Ascending aorta (tissue), 2 donors: Measurements from ENCODE around the gene PANK3. TPM values are rescaled to one million over a fixed set of nuclear protein-coding genes. Genes with fewer than 3 reads are reported as not detected.
"Not testable (repeated sequence)": the region's sequence is repeated elsewhere in the genome, so short reads cannot be mapped to it uniquely, and the experiment has no call there.

ENCODE experiments used
- DNase-seq, 2 donors: peaks; one replicate each; pipeline ENCODE4 v3.0.0-alpha.2; 2019; ENCODE audit warnings: low spot score in 2 of 2
- H3K27ac ChIP-seq, 2 donors: fragments of 200-600 bp; sonication (generic); one replicate each; pipeline ENCODE4 v1.5.1; 2016 to 2017; ENCODE audit warnings: mild to moderate bottlenecking in 1 of 2
- H3K27me3 ChIP-seq: fragments of 200-600 bp; sonication (generic); one replicate; pipeline ENCODE4 v1.5.1; 2017
- H3K36me3 ChIP-seq, 2 donors: fragments of 200-600 bp; sonication (generic); one replicate each; pipeline ENCODE4 v1.5.1; 2016
- H3K4me1 ChIP-seq, 2 donors: fragments of 200-600 bp; sonication (generic); one replicate each; pipeline ENCODE4 v1.5.1; 2016 to 2017; ENCODE audit warnings: mild to moderate bottlenecking in 1 of 2
- H3K4me3 ChIP-seq, 2 donors: fragments of 200-600 bp; sonication (generic); one replicate each; pipeline ENCODE4 v1.5.1; 2016 to 2017; ENCODE audit warnings: mild to moderate bottlenecking in 1 of 2
- H3K9me3 ChIP-seq, 2 donors: fragments of 200-600 bp; sonication (generic); one replicate each; pipeline ENCODE4 v1.5.1; 2016
- intact Hi-C: fragments of 100-400 bp; cut with DNase I; formaldehyde crosslinking; loops from one replicate; pipeline ENCODE4 v1.15.1; 2023
- total RNA-seq: library from RNA; depleted of rRNA; stranded (reverse); fragments of >200 nt; gene quantifications from one replicate; pipeline ENCODE4 v1.1.0, GENCODE V29; 2016
- TF ChIP-seq, protein P1 (sequence below), 3 experiments: fragments of 200-600 bp in 2 of 3; fragments of 450-650 bp in 1 of 3; sonication (generic) in 2 of 3; IDR thresholded peaks; one replicate each; pipeline ENCODE4 v1.5.1; 2016 to 2019; ENCODE audit warnings: antibody characterized with exemption in 3 of 3, mild to moderate bottlenecking in 1 of 3, moderate library complexity in 1 of 3

The PANK3 gene
- total RNA-seq, 1 donor from 2014 or later, result 20.9 TPM

DNA sequence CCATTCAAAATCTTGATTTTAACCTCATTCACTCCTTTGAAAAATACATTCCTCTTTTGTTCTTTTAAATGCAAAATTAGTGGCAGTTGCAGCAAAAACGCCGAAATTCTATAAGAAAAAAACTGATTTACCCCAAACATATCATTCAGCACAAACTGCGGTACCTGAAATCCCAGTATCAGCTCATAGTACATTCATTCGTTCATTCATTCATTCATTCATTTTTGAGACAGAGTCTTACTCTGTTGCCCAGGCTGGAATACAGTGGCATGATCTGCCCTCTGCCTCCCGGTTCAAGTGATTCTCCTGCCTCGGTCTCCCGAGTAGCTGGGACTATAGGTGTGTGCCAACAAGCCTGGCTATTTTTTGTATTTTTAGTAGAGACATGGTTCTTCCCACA lies 29.6 kb downstream of the PANK3 start:
- intact Hi-C loops, result no loop called here
- peaks cover 2 to 17% of the 10 kb centered on the region in 2 donors for H3K36me3 ChIP-seq
- H3K4me1 ChIP-seq, result peaks cover 2% of the 10 kb centered on the region in 2 donors
- H3K27me3 ChIP-seq, result no peaks in the 10 kb centered on the region
- no peak overlapping the region for H3K4me3 ChIP-seq
- DNase-seq, result no peak
- no peak overlapping the region for H3K27ac ChIP-seq
- TF ChIP-seq, protein P1, sequence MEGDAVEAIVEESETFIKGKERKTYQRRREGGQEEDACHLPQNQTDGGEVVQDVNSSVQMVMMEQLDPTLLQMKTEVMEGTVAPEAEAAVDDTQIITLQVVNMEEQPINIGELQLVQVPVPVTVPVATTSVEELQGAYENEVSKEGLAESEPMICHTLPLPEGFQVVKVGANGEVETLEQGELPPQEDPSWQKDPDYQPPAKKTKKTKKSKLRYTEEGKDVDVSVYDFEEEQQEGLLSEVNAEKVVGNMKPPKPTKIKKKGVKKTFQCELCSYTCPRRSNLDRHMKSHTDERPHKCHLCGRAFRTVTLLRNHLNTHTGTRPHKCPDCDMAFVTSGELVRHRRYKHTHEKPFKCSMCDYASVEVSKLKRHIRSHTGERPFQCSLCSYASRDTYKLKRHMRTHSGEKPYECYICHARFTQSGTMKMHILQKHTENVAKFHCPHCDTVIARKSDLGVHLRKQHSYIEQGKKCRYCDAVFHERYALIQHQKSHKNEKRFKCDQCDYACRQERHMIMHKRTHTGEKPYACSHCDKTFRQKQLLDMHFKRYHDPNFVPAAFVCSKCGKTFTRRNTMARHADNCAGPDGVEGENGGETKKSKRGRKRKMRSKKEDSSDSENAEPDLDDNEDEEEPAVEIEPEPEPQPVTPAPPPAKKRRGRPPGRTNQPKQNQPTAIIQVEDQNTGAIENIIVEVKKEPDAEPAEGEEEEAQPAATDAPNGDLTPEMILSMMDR (IDR thresholded peaks at IDR 0.05), result no peak
- no peaks in the 10 kb centered on the region for H3K9me3 ChIP-seq

DNA sequence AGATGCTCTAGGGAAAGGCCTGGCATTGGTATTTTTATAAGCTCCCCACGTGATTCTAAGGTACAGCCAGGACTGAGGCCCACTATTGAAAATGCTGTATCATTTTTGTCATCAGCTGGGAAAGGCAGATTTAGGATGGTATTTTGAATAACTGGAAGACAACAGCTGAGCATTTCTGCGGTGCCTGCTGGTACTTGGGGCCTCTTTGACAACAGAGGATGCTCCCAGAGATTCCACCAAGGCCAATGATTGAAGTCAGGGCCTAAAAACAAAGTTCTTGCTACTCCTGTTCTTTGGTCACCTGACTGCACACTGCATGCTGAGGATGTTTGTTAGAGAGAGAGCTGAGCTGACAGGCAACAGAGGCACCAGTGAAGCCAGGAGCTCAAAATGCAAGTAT lies 42.0 kb downstream of the PANK3 start:
- H3K36me3 ChIP-seq, result no peaks in the 10 kb centered on the region
- TF ChIP-seq, protein P1 (IDR thresholded peaks at IDR 0.05), result no peak
- intact Hi-C loops, result no loop called here
- no peak overlapping the region for H3K4me3 ChIP-seq
- H3K9me3 ChIP-seq, result no peaks in the 10 kb centered on the region
- DNase-seq, result no peak
- H3K27ac ChIP-seq, result no peak overlapping the region
- H3K27me3 ChIP-seq, result no peaks in the 10 kb centered on the region
- H3K4me1 ChIP-seq, result no peaks in the 10 kb centered on the region

DNA sequence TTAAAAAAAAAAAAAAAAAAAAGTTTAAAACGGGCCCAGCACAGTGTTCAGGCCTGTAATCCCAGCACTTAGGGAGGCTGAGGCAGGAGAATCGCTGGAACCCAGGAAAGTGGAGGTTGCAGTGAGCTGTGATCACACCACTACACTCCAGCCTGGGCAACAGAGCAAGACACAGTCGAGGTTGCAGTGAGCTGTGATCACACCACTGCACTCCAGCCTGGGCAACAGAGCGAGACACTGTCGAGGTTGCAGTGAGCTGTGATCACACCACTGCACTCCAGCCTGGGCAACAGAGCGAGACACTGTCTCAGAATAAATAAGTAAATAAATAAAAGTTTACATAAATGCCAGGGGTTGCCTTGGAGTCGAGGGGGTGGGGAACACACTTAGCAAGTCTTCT lies 44.8 kb downstream of the PANK3 start:
- H3K36me3 ChIP-seq, intact Hi-C loops, H3K27ac ChIP-seq, DNase-seq, H3K27me3 ChIP-seq, H3K4me1 ChIP-seq, H3K9me3 ChIP-seq, H3K4me3 ChIP-seq: not testable (repeated sequence)

DNA sequence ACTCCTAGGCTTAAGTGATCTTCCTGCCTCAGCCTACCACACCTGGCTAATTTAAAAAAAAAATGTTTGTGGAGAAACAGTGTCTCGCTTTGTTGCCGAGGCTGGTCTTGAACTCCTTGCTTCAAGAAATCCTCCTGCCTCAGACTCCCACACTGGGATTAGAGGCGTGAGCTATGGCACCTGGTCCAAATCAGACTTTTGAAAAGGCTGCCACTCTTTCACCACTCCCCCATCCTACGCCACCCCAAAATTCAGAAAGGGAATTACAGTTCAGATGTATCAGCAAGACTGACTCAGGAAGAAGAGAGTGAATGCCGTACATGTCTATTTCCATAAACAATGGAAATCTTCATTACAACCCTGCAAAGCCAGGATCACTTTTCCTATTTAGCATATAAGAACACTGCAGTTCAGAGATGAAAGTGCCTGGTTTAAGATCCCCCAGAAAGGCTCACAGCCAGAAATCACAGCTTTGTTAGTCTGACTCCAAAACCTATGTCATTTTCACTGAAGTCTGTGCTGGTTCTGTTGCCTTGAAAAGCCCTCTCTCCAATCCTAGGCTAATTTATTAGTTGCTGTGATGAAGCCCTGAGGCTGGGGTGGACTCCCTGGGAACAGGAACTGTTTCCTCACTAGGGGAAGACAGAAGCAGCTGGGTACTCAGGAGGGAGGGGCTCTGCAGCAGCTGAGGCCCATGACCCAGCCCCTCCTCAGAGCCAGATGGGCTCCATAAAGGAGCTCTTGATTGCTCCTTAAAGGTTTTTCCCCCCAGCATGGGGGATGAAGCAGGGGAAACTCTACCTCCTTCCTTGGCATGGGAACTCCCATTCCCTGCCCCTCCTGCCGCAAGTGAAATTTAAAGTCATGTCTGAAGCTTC lies 46.9 kb downstream of the PANK3 start:
- TF ChIP-seq, protein P1 (IDR thresholded peaks at IDR 0.05), result no peak
- no peaks in the 10 kb centered on the region for H3K9me3 ChIP-seq
- no peak overlapping the region for H3K4me3 ChIP-seq
- no peak overlapping the region for H3K27ac ChIP-seq
- no peak for DNase-seq
- H3K36me3 ChIP-seq, result no peaks in the 10 kb centered on the region
- H3K4me1 ChIP-seq, result no peaks in the 10 kb centered on the region
- peaks cover 4% of the 10 kb centered on the region for H3K27me3 ChIP-seq
- intact Hi-C loops, result no loop called here

DNA sequence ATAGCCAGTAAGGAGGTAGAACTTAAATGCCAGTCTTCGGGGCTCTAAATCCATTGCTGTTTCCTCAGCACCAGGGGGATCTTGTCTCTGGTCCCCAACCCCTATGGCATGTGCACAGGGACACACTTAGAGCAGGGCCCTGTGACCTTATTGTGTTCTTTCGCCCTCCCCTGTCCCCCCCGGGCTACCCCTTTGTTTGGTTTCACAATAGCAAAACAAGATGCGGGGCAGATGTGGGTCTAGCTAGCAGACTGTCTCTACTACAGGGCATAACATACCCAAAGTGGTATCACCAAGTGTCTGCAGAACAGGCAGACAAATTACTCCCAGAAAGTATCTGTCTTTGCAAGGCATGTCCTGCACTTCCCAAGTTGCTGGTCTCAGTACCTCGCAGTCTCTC lies 48.0 kb downstream of the PANK3 start:
- Histone ChIP-seq H3K9me3 (no peaks in the 10 kb centered on the region), H3K36me3 (no peaks in the 10 kb centered on the region), H3K4me3 (no peak overlapping the region), H3K4me1 (no peaks in the 10 kb centered on the region), H3K27me3 (peaks cover 4% of the 10 kb centered on the region), H3K27ac (no peak overlapping the region)
- intact Hi-C loops, result no loop called here
- no peak for DNase-seq
- TF ChIP-seq, protein P1 (IDR thresholded peaks at IDR 0.05), result no peak

DNA sequence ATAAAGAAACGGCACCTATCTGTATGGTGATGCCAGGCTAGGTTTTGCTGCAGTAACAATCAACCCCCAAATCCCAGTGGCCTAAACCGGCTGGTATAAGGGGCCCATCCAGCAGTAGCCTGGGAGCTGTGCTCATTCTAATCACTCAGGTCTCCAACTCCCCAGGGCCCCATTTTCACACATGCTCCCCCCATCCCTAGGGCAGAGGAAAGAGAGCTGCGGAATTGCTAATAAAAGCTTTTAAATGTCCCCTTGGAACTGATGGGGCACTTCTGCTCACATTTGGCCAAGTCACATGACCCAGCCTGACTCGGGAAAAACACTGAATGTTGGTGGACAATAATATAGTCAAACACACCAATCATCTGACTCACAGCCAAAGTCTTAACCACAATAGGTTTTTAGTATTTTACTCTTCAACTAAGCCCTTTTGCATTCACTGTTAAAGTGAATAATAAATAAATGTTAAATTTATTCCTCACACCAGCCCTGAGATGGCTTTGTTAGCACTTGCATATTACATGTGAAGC lies 48.5 kb downstream of the PANK3 start:
- Histone ChIP-seq H3K4me1 (no peaks in the 10 kb centered on the region), H3K27me3 (peaks cover 4% of the 10 kb centered on the region), H3K27ac (no peak overlapping the region), H3K36me3 (no peaks in the 10 kb centered on the region), H3K9me3 (no peaks in the 10 kb centered on the region), H3K4me3 (no peak overlapping the region)
- TF ChIP-seq, protein P1 (IDR thresholded peaks at IDR 0.05), result no peak
- no peak for DNase-seq
- intact Hi-C loops, result no loop called here
